ENCODE results near the gene RASGEF1C. TPM values are rescaled to one million over a fixed set of nuclear protein-coding genes. Genes with fewer than 3 reads are reported as not detected.
A peak's percentile ranks its signal among the peaks of the same experiment; 100 is the strongest.

Gene RASGEF1C
- total RNA-seq, 4 donors from 2014 or later = 0.71 to 2.5 TPM; not detected in 2

DNA sequence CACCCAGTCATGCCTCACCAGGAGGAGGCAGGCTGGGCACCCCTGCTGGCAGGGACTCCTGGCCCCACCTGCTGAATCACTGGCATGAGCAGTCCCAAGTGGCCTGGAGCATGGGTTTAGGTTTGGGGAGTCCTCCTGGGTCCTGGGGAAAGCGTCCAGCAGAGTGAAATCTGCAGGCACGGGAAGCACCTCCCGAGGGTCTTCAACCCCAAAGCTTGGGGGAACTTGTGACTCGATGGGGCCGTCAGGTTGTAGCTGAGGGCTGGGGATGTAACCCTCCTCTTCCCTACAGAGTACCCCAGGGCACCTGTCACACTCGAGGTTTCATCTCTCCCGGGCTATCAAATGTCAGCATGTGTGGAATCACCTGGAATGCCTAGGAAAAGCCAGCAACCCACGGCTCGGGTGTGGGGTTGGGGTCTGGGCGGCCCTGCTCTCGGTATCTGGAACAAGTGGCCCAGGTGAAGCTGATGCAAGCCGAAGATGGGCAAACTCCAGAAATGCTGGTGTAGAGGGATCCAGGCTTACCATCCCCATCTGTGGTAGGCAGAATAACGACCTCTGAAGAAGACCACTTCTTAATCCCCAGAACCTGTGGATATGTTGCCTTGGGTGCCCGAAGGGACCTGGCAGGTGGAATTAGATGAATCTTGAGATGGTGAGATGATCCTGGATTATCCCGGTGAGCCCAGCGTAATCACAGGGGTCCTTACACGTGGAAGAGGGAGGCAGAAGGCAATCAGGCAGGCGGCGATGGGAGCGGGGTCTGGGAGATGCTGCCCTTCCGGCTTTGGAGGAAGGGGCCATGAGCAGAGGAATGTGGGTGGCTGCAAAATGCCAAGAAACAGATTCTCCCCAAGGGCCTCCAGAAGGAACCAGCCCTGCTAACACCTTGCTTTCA lies 6.1 kb upstream of the RASGEF1C start:
- WGBS, 2 donors = 93 to 94% methylated on average over 21 of the region's 21 CpGs
- no peak for TF ChIP-seq POLR2A (IDR thresholded peaks at IDR 0.05)
- TF ChIP-seq CTCF (IDR thresholded peaks at IDR 0.05) = no peak
- H3K4me3 ChIP-seq (ENCODE audit: low read depth, poor library complexity, severe bottlenecking) = no peak overlapping the region
- DNase-seq (ENCODE audit: low spot score in 2 of 2) = peak in 1 of 2 donors; percentile 64
- intact Hi-C loops (cut with DNase I; ENCODE audit: low total_unique reads) = no loop called here

DNA sequence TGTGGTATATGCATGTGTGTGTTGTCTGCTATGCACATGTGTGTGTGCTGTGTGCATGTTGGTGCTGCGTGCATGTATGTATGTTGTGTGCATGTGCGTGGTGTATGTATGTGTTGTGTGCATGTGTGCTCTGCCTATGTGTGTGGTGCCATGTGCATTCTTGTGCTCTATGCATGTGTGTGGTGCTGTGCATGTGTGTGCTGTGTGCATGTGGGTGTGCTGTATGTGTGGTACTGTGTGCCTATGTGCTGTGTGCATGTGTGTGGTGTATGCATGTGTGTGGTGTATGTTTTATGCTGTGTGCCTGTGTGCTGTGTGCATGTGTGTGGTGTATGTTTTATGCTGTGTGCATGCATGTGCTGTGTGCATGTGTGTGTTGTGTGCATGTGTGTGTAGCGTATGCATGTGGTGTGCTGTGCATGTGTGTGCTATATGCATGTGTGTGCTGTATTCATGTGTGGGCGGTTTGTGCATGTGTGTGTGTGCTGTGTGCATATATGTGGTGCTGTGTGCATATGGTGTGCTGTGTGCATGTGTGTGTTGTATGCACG lies 4.7 kb upstream of the RASGEF1C start:
- TF ChIP-seq POLR2A (IDR thresholded peaks at IDR 0.05) (no peak), CTCF (IDR thresholded peaks at IDR 0.05) (peak in 1 of 3 donors; percentile 43)
- 86 to 90% methylated on average over 5 of the region's 5 CpGs for WGBS, 2 donors
- peak in 1 of 2 donors; percentile 21 for DNase-seq (ENCODE audit: low spot score in 2 of 2)
- intact Hi-C loops (cut with DNase I; ENCODE audit: low total_unique reads) = no loop called here
- no peak overlapping the region for H3K4me3 ChIP-seq (ENCODE audit: low read depth, poor library complexity, severe bottlenecking)

DNA sequence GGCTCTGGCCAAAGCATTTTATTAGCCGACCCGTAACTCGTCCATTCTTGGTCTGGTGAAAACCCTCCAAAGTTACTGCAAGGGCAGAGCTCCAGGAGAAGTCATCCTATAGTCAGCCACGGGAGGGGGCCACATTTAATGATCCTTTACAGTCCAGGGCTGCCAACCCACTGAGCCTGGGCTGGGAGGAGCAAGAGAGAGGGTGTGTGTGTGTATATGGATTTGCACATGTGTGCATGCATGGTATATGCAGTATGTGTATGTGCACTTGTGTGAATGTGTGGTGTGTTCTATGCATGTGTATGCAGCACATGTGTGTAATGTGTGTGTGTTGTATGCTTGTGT lies 4.2 kb upstream of the RASGEF1C start:
- intact Hi-C loops (cut with DNase I; ENCODE audit: low total_unique reads) = no loop called here
- no peak for TF ChIP-seq POLR2A (IDR thresholded peaks at IDR 0.05)
- TF ChIP-seq CTCF (IDR thresholded peaks at IDR 0.05) = no peak
- no peak overlapping the region for H3K4me3 ChIP-seq (ENCODE audit: low read depth, poor library complexity, severe bottlenecking)
- DNase-seq (ENCODE audit: low spot score in 2 of 2) = peak in 1 of 2 donors; percentile 32
- WGBS, 2 donors = 8 to 11% methylated on average over 4 of the region's 4 CpGs

DNA sequence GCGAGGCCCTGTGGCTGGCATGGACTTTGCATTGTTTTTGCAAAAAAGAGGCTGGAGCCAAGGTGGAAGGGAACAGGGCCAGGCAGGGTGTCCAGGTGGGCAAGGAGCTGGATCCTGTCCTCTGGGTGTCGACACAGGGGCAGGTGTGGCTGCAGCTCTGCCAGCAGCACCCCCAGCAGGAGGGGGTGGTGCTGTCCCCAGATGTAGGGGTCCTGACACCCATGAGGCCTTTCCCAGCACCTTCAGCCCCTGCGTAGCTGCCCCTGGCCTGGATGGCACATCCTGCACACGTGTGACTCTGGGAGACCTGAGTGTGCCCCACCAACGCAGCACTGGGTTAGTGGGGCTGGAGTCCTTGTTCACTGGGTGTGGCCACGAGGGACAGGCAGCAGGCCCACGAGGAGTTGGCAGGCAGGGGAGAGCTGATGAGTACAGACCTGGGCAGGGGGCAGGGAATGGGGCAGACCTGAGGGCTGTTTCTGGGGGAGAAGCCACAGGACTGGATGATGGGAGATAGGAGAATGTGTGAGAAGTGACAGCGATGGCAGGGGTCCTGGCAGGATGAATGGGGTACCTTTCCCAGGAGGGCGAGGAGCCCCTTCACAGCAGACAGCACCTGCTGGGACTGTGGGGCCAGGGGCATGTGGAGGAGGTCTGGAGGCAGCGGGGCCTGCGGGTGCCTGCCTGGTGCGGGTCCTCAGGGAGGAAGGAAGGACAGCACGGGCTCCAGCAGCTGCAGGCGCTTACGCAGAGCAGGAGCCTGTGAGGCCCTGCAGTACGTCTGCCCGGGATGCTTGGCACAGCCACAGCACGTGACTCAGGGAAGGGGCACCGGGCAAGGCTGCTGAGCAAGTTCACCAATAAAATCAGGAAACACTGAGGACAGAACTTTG lies 3.6 kb upstream of the RASGEF1C start:
- peak in 1 of 2 donors; percentile 72 for DNase-seq (ENCODE audit: low spot score in 2 of 2)
- TF ChIP-seq POLR2A (IDR thresholded peaks at IDR 0.05) (no peak), CTCF (IDR thresholded peaks at IDR 0.05) (no peak)
- WGBS, 2 donors = 27 to 33% methylated on average over 17 to 19 of the region's 19 CpGs

DNA sequence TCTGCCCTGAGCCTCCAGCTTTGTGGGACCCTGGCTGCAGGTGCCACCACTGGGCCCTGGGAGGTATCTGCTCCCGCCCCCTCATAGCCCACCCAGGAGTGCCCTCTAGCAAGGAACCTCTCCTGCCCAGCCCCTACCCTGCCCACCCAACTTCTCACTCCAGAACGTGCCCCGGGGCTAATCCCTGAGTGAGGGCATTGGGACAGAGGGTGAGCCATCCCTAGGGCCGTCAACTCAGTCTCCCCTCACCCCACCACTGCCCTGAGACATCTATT lies 2.7 kb upstream of the RASGEF1C start:
- intact Hi-C loops (cut with DNase I; ENCODE audit: low total_unique reads) = no loop called here
- TF ChIP-seq CTCF (IDR thresholded peaks at IDR 0.05) (no peak), POLR2A (IDR thresholded peaks at IDR 0.05) (no peak)
- DNase-seq (ENCODE audit: low spot score in 2 of 2) = peak in 1 of 2 donors; percentile 80
- H3K4me3 ChIP-seq (ENCODE audit: low read depth, poor library complexity, severe bottlenecking) = no peak overlapping the region
- 74 to 83% methylated on average over 4 of the region's 4 CpGs for WGBS, 2 donors

More for the DNA sequence above, 3.6 kb upstream of the RASGEF1C start:
- no peak overlapping the region for H3K4me3 ChIP-seq (ENCODE audit: low read depth, poor library complexity, severe bottlenecking)
- intact Hi-C loops (cut with DNase I; ENCODE audit: low total_unique reads) = no loop called here

Data from lower leg skin (tissue), 4 donors.